ENCODE results near the gene CFHR5.
A peak's percentile ranks its signal among the peaks of the same experiment; 100 is the strongest.
"Not testable (repeated sequence)": the region's sequence is repeated elsewhere in the genome, so short reads cannot be mapped to it uniquely, and the experiment has no call there.

CFHR5 gene

DNA sequence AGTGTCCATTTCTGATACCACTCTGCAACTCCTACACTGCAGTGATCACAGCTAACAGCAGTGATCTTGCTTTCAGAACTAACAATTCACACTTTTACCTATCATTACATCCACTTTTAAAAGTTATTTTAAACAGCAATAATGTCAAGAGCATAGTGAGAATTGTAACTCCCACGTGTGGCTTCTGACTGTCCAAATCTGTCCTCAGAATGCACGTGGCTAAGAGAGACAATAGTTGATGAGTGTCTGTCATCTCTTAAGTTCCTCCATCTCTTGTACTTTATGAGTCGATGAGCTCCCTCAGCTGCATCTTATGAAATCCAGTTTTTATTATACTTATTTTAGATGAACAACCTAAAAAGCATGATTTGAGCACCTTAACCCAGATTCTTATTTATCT lies 16.5 kb upstream of the CFHR5 start:
- TF ChIP-seq CTCF (conservative IDR thresholded peaks at IDR 0.05; ENCODE audit: low read length), result no peak
- no peak overlapping the region for H3K4me3 ChIP-seq (ENCODE audit: low read length)
- no peak for DNase-seq (ENCODE audit: low read depth)

DNA sequence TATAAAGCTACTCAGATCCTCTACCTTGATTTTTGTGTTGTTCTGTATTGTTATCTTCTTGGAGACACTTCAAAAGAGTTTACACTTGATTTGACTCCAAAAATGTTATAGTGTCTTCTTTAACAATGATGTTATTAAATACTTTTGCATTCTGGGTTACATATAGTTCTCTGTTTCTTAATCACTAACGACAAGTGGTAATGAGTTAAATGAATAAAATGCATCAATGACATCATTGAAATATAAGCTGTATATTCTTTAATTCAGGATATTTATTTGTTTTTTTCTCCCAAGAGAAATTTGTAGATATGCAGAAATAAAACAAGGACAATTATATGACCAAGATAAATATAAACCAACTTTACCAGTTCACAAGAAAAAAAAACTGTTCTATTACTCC lies 7.2 kb upstream of the CFHR5 start:
- no peak overlapping the region for H3K4me3 ChIP-seq (ENCODE audit: low read length)
- DNase-seq (ENCODE audit: low read depth), result no peak
- no peak for TF ChIP-seq CTCF (conservative IDR thresholded peaks at IDR 0.05; ENCODE audit: low read length)

DNA sequence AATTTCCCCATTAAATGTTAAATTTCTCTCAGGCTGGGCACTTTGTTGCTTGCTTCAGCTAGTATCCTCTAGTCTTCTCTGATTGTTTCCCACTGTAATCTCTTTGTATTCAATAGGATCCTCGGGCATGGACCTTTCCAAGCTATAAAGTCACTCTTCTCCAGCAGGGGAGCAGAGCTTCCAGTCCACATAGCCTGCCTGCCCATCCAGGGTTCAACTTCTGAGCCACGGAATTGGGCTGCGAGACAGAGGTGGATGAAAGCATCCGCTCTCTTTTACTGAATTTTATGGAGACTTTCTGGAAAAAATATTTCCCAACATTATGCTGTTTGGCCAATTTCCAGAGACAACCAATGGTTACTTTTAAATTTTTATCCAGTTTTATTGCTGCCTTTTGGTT lies 1.1 kb upstream of the CFHR5 start:
- no peak for TF ChIP-seq CTCF (conservative IDR thresholded peaks at IDR 0.05; ENCODE audit: low read length)
- H3K4me3 ChIP-seq (ENCODE audit: low read length), result no peak overlapping the region
- DNase-seq (ENCODE audit: low read depth), result no peak

DNA sequence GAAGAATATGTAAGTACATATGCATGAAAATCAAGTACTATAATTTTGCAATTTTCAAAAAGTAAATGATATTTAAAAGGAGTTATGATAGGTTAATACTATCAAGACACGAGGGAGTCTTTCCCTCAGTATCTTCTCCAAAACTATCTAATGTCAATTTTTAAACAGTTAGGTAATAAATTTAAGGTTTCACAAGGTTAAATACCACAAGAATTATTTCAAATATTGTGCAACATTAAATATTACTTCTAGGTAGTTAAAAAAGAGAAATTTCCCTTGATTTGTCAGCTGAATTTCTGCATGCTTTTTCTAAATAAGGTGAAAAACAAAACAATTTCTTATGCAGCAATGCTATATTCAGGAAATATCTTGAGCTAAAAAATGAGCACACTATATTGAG lies 3.5 kb downstream of the CFHR5 start:
- H3K4me3 ChIP-seq (ENCODE audit: low read length), result no peak overlapping the region
- no peak for DNase-seq (ENCODE audit: low read depth)
- TF ChIP-seq CTCF (conservative IDR thresholded peaks at IDR 0.05; ENCODE audit: low read length), result no peak

DNA sequence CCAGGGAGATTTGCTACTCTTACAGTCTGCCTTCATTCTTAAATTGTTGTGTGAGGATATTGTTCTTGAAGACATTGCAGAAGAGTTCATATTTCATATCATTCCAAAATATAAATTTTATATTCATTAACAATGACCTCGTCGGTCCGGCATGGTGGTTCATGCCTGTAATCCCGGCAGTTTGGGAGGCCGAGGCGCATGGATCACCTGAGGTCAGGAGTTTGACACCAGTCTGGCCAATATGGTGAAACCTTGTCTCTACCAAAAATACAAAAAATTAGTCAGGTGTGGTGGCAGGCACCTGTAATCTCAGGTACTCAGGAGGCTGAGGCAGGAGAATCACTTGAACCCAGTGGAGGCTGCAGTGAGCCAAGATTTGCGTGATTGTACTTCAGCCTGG lies 4.9 kb downstream of the CFHR5 start:
- DNase-seq (ENCODE audit: low read depth); H3K4me3 ChIP-seq (ENCODE audit: low read length): not testable (repeated sequence)

DNA sequence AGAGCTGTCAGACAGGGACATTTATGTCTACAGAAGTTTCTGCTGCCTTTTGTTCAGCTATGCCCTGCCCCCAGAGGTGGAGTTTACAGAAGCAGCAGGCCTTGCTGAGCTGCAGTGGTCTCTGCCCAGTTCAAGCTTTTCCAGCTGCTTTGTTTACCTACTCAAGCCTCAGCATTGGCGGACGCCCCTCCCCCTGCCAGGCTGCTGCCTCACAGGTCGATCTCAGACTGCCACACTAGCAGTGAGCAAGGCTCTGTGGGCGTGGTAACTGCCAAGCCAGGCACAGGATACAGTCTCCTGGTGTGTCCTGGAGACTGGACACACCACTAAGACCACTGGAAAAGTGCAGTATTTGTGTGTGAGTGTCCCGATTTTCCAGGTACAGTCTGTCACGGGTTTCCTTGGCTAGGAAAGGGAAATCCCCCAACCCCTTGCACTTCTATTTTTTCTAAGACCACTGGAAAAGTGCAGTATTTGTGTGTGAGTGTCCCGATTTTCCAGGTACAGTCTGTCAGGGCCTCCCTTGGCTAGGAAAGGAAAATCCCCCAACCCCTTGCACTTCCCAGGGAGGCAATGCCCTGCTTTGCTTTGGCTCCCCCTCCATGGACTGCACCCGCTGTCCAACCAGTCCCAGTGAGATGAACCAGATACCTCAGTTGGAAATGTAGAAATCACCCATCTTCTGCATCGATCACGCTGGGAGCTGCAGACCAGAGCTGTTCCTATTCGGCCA lies 14.7 kb downstream of the CFHR5 start:
- DNase-seq (ENCODE audit: low read depth); H3K4me3 ChIP-seq (ENCODE audit: low read length): not testable (repeated sequence)

DNA sequence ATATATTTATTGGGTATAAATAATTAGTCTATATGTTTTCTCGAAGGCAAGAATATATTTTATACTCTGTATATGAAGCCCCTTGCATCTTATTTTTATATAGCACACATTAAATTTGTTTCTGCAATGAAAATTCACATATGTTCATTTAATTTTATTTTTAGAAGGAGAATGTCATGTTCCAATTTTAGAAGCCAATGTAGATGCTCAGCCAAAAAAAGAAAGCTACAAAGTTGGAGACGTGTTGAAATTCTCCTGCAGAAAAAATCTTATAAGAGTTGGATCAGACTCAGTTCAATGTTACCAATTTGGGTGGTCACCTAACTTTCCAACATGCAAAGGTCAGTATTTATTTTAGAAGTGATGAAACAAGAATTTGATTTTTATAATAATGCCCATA lies 16.6 kb downstream of the CFHR5 start:
- no peak overlapping the region for H3K4me3 ChIP-seq (ENCODE audit: low read length)
- no peak for DNase-seq (ENCODE audit: low read depth)
- TF ChIP-seq CTCF (conservative IDR thresholded peaks at IDR 0.05; ENCODE audit: low read length), result no peak

GRCh38 chr1:196997423-196997822 lies 20.1 kb downstream of the CFHR5 start:
- TF ChIP-seq CTCF (conservative IDR thresholded peaks at IDR 0.05; ENCODE audit: low read length), result no peak
- peak; percentile 74 for DNase-seq (ENCODE audit: low read depth)
- H3K4me3 ChIP-seq (ENCODE audit: low read length), result no peak overlapping the region

All from AG10803 (cell line).